Effector memory CD4-positive, alpha-beta T cell (primary cell): ENCODE results near the gene CDHR4.
"Not testable (repeated sequence)": the region's sequence is repeated elsewhere in the genome, so short reads cannot be mapped to it uniquely, and the experiment has no call there.

ENCODE experiments used
- DNase-seq, 3 donors: peaks; one replicate each; pipeline ENCODE4 v3.0.0-alpha.2; 2020
- H3K27ac ChIP-seq: 2 replicates; pipeline ENCODE4 v1.7.0; 2013; ENCODE audit warnings: mild to moderate bottlenecking, low read length, moderate library complexity; ENCODE audit not compliant: insufficient read depth, poor library complexity, severe bottlenecking
- H3K27me3 ChIP-seq: replicated peaks from 2 replicates; pipeline ENCODE4 v1.7.0; 2013; ENCODE audit warnings: mild to moderate bottlenecking, low read length; ENCODE audit not compliant: insufficient read depth, control insufficient read depth, poor library complexity, severe bottlenecking
- H3K36me3 ChIP-seq: 2 replicates; pipeline ENCODE4 v1.7.0; 2013; ENCODE audit warnings: mild to moderate bottlenecking, low read length, moderate library complexity; ENCODE audit not compliant: control insufficient read depth, insufficient read depth
- H3K4me1 ChIP-seq: 2 replicates; pipeline ENCODE4 v1.7.0; 2013; ENCODE audit warnings: low read length, mild to moderate bottlenecking; ENCODE audit not compliant: control insufficient read depth, insufficient read depth, poor library complexity, severe bottlenecking
- H3K4me3 ChIP-seq: 2 replicates; pipeline ENCODE4 v1.7.0; 2013; ENCODE audit warnings: low read length, low read depth, mild to moderate bottlenecking; ENCODE audit not compliant: insufficient read depth, poor library complexity, severe bottlenecking
- H3K9me3 ChIP-seq: 2 replicates; pipeline ENCODE4 v1.7.0; 2013; ENCODE audit warnings: mild to moderate bottlenecking, low read length, moderate library complexity; ENCODE audit not compliant: control insufficient read depth

Gene CDHR4

GRCh38 chr3:49761661-49762060 lies 38.0 kb downstream of the CDHR4 start:
- Histone ChIP-seq H3K36me3 (no peaks in the 10 kb centered on the region), H3K4me1 (no peaks in the 10 kb centered on the region), H3K27ac (no peak overlapping the region), H3K9me3 (no peaks in the 10 kb centered on the region), H3K4me3 (no peak overlapping the region), H3K27me3 (no peaks in the 10 kb centered on the region)
- DNase-seq: no peak

GRCh38 chr3:49759226-49759625 lies 40.4 kb downstream of the CDHR4 start:
- DNase-seq: no peak
- H3K9me3 ChIP-seq: no peaks in the 10 kb centered on the region
- H3K4me3 ChIP-seq: no peak overlapping the region
- no peaks in the 10 kb centered on the region for H3K36me3 ChIP-seq
- H3K27me3 ChIP-seq: no peaks in the 10 kb centered on the region
- H3K27ac ChIP-seq: no peak overlapping the region
- H3K4me1 ChIP-seq: no peaks in the 10 kb centered on the region

- DNase-seq: no peak
- Histone ChIP-seq H3K9me3 (no peaks in the 10 kb centered on the region), H3K4me3 (no peak overlapping the region), H3K4me1 (no peaks in the 10 kb centered on the region), H3K36me3 (no peaks in the 10 kb centered on the region), H3K27ac (no peak overlapping the region), H3K27me3 (no peaks in the 10 kb centered on the region)
Observed at GRCh38 chr3:49757197-49757596, 42.5 kb downstream of the CDHR4 start.

GRCh38 chr3:49756036-49756435 lies 43.6 kb downstream of the CDHR4 start:
- Histone ChIP-seq H3K36me3 (no peaks in the 10 kb centered on the region), H3K4me3 (no peak overlapping the region), H3K4me1 (no peaks in the 10 kb centered on the region), H3K27me3 (no peaks in the 10 kb centered on the region), H3K27ac (no peak overlapping the region), H3K9me3 (no peaks in the 10 kb centered on the region)
- no peak for DNase-seq

GRCh38 chr3:49754536-49754935 lies 45.1 kb downstream of the CDHR4 start:
- H3K27me3 ChIP-seq: no peaks in the 10 kb centered on the region
- no peak overlapping the region for H3K4me3 ChIP-seq
- no peaks in the 10 kb centered on the region for H3K9me3 ChIP-seq
- no peak for DNase-seq
- no peaks in the 10 kb centered on the region for H3K36me3 ChIP-seq
- no peak overlapping the region for H3K27ac ChIP-seq
- no peaks in the 10 kb centered on the region for H3K4me1 ChIP-seq

- DNase-seq: no peak
- H3K9me3 ChIP-seq: no peaks in the 10 kb centered on the region
- no peak overlapping the region for H3K4me3 ChIP-seq
- no peaks in the 10 kb centered on the region for H3K4me1 ChIP-seq
- H3K27ac ChIP-seq: no peak overlapping the region
- no peaks in the 10 kb centered on the region for H3K27me3 ChIP-seq
- peaks cover 21% of the 10 kb centered on the region for H3K36me3 ChIP-seq
Observed at GRCh38 chr3:49751501-49751900, 48.2 kb downstream of the CDHR4 start.

GRCh38 chr3:49750056-49750455 lies 49.6 kb downstream of the CDHR4 start:
- H3K36me3 ChIP-seq: peaks cover 25% of the 10 kb centered on the region
- no peak overlapping the region for H3K27ac ChIP-seq
- no peaks in the 10 kb centered on the region for H3K9me3 ChIP-seq
- H3K4me1 ChIP-seq: no peaks in the 10 kb centered on the region
- no peak overlapping the region for H3K4me3 ChIP-seq
- no peak for DNase-seq
- H3K27me3 ChIP-seq: no peaks in the 10 kb centered on the region

- not testable (repeated sequence) for H3K27ac ChIP-seq, DNase-seq, H3K27me3 ChIP-seq, H3K4me1 ChIP-seq, H3K9me3 ChIP-seq, H3K4me3 ChIP-seq
- peaks cover 25% of the 10 kb centered on the region for H3K36me3 ChIP-seq
Observed at GRCh38 chr3:49748874-49749273, 50.8 kb downstream of the CDHR4 start.

GRCh38 chr3:49747792-49748480 lies 51.7 kb downstream of the CDHR4 start:
- DNase-seq: no peak
- Histone ChIP-seq H3K36me3 (peaks cover 25% of the 10 kb centered on the region), H3K27ac (no peak overlapping the region), H3K4me3 (no peak overlapping the region), H3K4me1 (no peaks in the 10 kb centered on the region), H3K27me3 (no peaks in the 10 kb centered on the region), H3K9me3 (no peaks in the 10 kb centered on the region)

- Histone ChIP-seq H3K4me3 (no peak overlapping the region), H3K36me3 (peaks cover 25% of the 10 kb centered on the region), H3K4me1 (no peaks in the 10 kb centered on the region), H3K9me3 (no peaks in the 10 kb centered on the region), H3K27ac (no peak overlapping the region), H3K27me3 (no peaks in the 10 kb centered on the region)
- DNase-seq: no peak
Observed at GRCh38 chr3:49745986-49746385, 53.7 kb downstream of the CDHR4 start.
